PC-9 (cell line): ENCODE results near the gene SNRPE. TPM values are rescaled to one million over a fixed set of nuclear protein-coding genes. Genes with fewer than 3 reads are reported as not detected.

Experiments used
- BruUV-seq: library from RNA; stranded (reverse); fragments of 400-500 nt; replicated peaks from 2 replicates; lab custom pipeline; 2021; lab: Mats Ljungman, UMichigan
- CTCF ChIA-PET: fragments of 300-600 bp; sonication (Branson Sonifier 250); formaldehyde crosslinking; loops from one replicate; lab custom pipeline; 2022; ENCODE audit warnings: antibody characterized with exemption; lab: Charles Lee
- POLR2A ChIA-PET: fragments of 300-600 bp; sonication (Branson Sonifier 250); formaldehyde crosslinking; loops from one replicate; lab custom pipeline; 2022; ENCODE audit warnings: antibody characterized with exemption; ENCODE audit not compliant: unreplicated experiment; lab: Charles Lee
- DNase-seq, 2 experiments: peaks; one replicate each; pipeline versions ENCODE4 v3.0.0 to v3.0.0-alpha.2; 2015 to 2022; ENCODE audit warnings: mixed read lengths in 1 of 2
- H2AFZ ChIP-seq: fragments of 200-600 bp; sonication (generic); 2 replicates; pipeline ENCODE4 v1.8.1; 2017; ENCODE audit warnings: antibody characterized with exemption
- H3F3A ChIP-seq: fragments of 200-600 bp; sonication (generic); 2 replicates; pipeline ENCODE4 v1.8.1; 2017; ENCODE audit warnings: antibody characterized with exemption, mild to moderate bottlenecking, low read depth; ENCODE audit not compliant: insufficient read depth
- H3K27ac ChIP-seq: fragments of 200-600 bp; sonication (generic); 2 replicates; pipeline ENCODE4 v1.6.1; 2016; ENCODE audit warnings: mixed run types
- H3K27me3 ChIP-seq: fragments of 200-600 bp; sonication (generic); 2 replicates; pipeline ENCODE4 v1.6.1; 2016; ENCODE audit warnings: low read depth, mixed run types; ENCODE audit not compliant: insufficient read depth
- H3K36me3 ChIP-seq: fragments of 200-600 bp; sonication (generic); 2 replicates; pipeline ENCODE4 v1.6.1; 2016; ENCODE audit warnings: low read depth, mixed run types
- H3K4me1 ChIP-seq: fragments of 200-600 bp; sonication (generic); replicated peaks from 2 replicates; pipeline ENCODE4 v1.6.1; 2016; ENCODE audit warnings: mixed run types; ENCODE audit not compliant: insufficient read depth
- H3K4me2 ChIP-seq: fragments of 200-600 bp; sonication (generic); 2 replicates; pipeline ENCODE4 v1.6.1; 2017; ENCODE audit warnings: mixed run types
- H3K4me3 ChIP-seq: fragments of 200-600 bp; sonication (generic); 2 replicates; pipeline ENCODE4 v1.6.1; 2016; ENCODE audit warnings: mixed run types
- H3K79me2 ChIP-seq: fragments of 200-600 bp; sonication (generic); 2 replicates; pipeline ENCODE4 v1.6.1; 2017; ENCODE audit warnings: low read depth, mixed run types
- H3K9me2 ChIP-seq: fragments of 200-600 bp; sonication (generic); 2 replicates; pipeline ENCODE4 v1.8.1; 2017; ENCODE audit warnings: mild to moderate bottlenecking; ENCODE audit not compliant: insufficient read depth
- H3K9me3 ChIP-seq: fragments of 200-600 bp; sonication (generic); 2 replicates; pipeline ENCODE4 v1.8.1; 2016; ENCODE audit warnings: low read depth; ENCODE audit not compliant: insufficient read depth
- H4K20me1 ChIP-seq: fragments of 200-600 bp; sonication (generic); 2 replicates; pipeline ENCODE4 v1.8.1; 2017; ENCODE audit not compliant: insufficient read depth
- EZH2 ChIP-seq: fragments of 200-600 bp; sonication (generic); IDR thresholded peaks from 2 replicates; pipeline ENCODE4 v1.8.0; 2017; ENCODE audit warnings: antibody characterized with exemption, low read depth
- intact Hi-C: fragments of 100-400 bp; cut with micrococcal nuclease; formaldehyde crosslinking; loops from one replicate; pipeline ENCODE4 v1.10.0; 2022; ENCODE audit not compliant: unreplicated experiment
- total RNA-seq: library from RNA; stranded (reverse); gene quantifications from 2 replicates; pipeline ENCODE4 v1.2.3, GENCODE V29; 2021
- TF ChIP-seq, protein P1 (sequence below): fragments of 200-600 bp; sonication (generic); conservative IDR thresholded peaks from 2 replicates; pipeline ENCODE4 v1.6.1; 2017; ENCODE audit warnings: mixed run types, antibody characterized with exemption, mild to moderate bottlenecking, moderate library complexity

The SNRPE gene
- total RNA-seq, 1 experiment from 2014 or later: 218 TPM

DNA sequence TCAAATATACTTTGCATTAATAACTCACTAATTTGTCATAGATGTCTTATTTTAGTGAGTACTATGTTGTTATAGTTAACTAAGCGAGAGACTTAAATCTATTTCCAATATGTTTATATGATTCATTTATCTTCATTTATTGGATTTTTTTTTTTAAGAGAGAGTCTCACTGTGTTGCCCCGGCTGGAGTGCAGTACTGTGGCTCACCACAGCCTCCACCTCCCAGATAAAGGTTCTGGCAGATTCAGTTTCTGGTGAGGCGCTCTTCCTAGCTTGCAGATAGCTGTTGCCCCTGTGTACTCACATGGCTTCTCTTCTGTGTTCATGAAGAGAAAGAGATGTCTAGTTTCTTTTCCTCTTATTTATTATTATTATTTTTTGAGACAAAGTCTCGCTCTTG, 43.9 kb downstream of the SNRPE start:
- Histone ChIP-seq H2AFZ (no peak overlapping the region), H3K27ac (no peak overlapping the region), H3K9me3 (no peaks in the 10 kb centered on the region), H3K79me2 (no peaks in the 10 kb centered on the region), H3K36me3 (no peaks in the 10 kb centered on the region), H3F3A (peaks cover 20% of the 10 kb centered on the region), H3K27me3 (no peaks in the 10 kb centered on the region), H3K4me2 (no peak overlapping the region), H3K4me3 (no peak overlapping the region), H3K9me2 (no peaks in the 10 kb centered on the region), H4K20me1 (no peaks in the 10 kb centered on the region), H3K4me1 (peaks cover 32% of the 10 kb centered on the region)
- no TSS peak for BruUV-seq
- ChIA-PET CTCF (no interaction called here), POLR2A (no interaction called here)
- no peak for DNase-seq
- intact Hi-C loops: no loop called here
- TF ChIP-seq, protein P1, sequence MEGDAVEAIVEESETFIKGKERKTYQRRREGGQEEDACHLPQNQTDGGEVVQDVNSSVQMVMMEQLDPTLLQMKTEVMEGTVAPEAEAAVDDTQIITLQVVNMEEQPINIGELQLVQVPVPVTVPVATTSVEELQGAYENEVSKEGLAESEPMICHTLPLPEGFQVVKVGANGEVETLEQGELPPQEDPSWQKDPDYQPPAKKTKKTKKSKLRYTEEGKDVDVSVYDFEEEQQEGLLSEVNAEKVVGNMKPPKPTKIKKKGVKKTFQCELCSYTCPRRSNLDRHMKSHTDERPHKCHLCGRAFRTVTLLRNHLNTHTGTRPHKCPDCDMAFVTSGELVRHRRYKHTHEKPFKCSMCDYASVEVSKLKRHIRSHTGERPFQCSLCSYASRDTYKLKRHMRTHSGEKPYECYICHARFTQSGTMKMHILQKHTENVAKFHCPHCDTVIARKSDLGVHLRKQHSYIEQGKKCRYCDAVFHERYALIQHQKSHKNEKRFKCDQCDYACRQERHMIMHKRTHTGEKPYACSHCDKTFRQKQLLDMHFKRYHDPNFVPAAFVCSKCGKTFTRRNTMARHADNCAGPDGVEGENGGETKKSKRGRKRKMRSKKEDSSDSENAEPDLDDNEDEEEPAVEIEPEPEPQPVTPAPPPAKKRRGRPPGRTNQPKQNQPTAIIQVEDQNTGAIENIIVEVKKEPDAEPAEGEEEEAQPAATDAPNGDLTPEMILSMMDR: no peak
- no peak for TF ChIP-seq EZH2

DNA sequence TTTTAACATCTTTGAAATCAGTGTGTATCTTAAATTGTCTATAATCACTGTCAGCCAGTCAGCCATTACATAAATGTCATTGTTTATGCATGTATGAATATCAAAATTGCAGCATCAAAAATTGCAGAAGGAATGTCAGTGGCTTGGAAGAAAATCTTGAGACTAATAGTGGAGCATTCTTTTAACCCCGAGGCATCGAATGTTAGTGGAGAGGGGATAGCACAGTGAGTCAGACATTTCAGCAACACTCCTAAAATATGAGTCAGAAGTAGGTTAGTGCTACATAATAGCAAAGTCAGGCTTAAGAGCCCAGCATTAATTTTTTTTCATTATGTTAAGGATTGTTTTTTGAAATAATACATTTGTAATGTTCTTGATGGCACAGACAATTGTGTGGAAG, 45.5 kb downstream of the SNRPE start:
- Histone ChIP-seq H3K4me1 (peaks cover 32% of the 10 kb centered on the region), H2AFZ (no peak overlapping the region), H3K27me3 (no peaks in the 10 kb centered on the region), H4K20me1 (no peaks in the 10 kb centered on the region), H3F3A (peaks cover 20% of the 10 kb centered on the region), H3K27ac (peak overlapping the region; percentile 70), H3K9me3 (no peaks in the 10 kb centered on the region), H3K4me2 (peak overlapping the region; percentile 49), H3K79me2 (no peaks in the 10 kb centered on the region), H3K4me3 (no peak overlapping the region), H3K36me3 (no peaks in the 10 kb centered on the region), H3K9me2 (no peaks in the 10 kb centered on the region)
- TF ChIP-seq, protein P1: no peak
- no peak for TF ChIP-seq EZH2
- peak; percentile 50 to 96 for DNase-seq
- intact Hi-C loops: no loop called here
- ChIA-PET CTCF (interaction anchor here (0.6 kb wide), 1 partner anchor 37 kb away, joined by 4 read pairs; no protein-coding TSS in a partner anchor), POLR2A (no interaction called here)
- BruUV-seq: no TSS peak

DNA sequence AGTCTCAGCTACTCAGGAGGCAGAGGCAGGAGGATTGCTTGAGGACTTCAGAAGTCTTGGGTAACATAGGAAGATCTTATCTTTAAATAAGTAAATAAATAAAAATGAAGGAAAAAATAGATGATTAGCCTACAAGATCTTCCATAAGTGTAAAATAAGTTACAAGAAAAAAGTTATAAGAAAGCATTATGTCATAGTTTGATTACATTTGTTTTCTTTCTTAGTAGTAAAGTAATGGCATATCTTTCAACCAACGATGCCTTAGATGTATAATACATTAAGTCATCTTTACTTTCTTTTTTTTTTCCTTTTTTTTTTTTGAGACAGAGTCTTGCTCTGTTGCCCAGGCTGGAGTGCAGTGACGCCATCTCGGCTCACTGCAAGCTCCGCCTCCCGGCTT, 46.5 kb downstream of the SNRPE start:
- no peak overlapping the region for H3K4me3 ChIP-seq
- ChIA-PET CTCF (interaction anchor here (0.5 to 0.6 kb wide), 2 partner anchors 38 to 1188 kb away, joined by 4 read pairs; no protein-coding TSS in a partner anchor), POLR2A (interaction anchor here (0.6 kb wide), 2 partner anchors 525 to 1429 kb away, joined by 3 to 5 read pairs; no protein-coding TSS in a partner anchor)
- intact Hi-C loops: no loop called here
- H3K9me2 ChIP-seq: no peaks in the 10 kb centered on the region
- H3K27ac ChIP-seq: peak overlapping the region; percentile 70
- no peak overlapping the region for H2AFZ ChIP-seq
- no peaks in the 10 kb centered on the region for H3K36me3 ChIP-seq
- no peaks in the 10 kb centered on the region for H3K27me3 ChIP-seq
- no peaks in the 10 kb centered on the region for H3K79me2 ChIP-seq
- DNase-seq: peak in 1 of 2 experiments; percentile 48
- H4K20me1 ChIP-seq: no peaks in the 10 kb centered on the region
- BruUV-seq: no TSS peak
- peaks cover 32% of the 10 kb centered on the region for H3K4me1 ChIP-seq
- TF ChIP-seq, protein P1: no peak
- no peak for TF ChIP-seq EZH2
- peak overlapping the region; percentile 39; the same call in 1 of the 2 replicates for H3K4me2 ChIP-seq
- peaks cover 20% of the 10 kb centered on the region for H3F3A ChIP-seq
- H3K9me3 ChIP-seq: no peaks in the 10 kb centered on the region
